Measurements from ENCODE around the gene LPAR3.

Gene LPAR3

DNA sequence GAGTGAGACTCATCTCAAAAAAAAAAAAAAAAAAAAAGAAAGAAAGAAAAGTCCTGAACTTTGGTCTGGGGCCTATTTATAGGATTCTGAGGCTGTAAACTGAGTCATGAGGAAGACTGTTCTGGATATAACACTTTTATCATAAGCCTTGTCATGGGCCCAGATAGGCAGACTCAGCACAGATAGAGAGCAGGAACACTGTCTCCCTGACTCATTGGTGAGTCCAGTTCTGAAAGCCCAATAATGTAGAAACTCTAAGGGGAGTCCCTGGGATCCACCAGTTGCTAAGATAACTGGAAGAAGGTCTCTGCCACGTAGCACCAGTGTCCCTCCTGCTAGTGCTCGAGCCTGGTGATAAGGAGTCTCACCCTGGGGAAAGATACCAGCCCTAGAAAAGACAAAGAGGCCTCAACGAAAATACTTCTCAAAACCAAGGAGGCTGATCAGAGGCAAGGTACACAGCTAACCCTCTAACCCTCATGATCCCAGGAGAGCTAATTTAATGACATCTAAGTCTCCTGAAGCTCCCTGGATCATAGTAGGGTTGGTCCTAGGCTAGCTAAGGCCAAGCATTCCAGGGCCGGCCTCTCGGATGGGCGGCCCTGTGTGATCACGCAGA, 43.5 kb downstream of the LPAR3 start:
- FAIRE-seq = no peak
- no peak for TF ChIP-seq POLR2A (IDR thresholded peaks at IDR 0.05; ENCODE audit: low read depth, low read length)
- no peak for TF ChIP-seq POU2F2 (IDR thresholded peaks at IDR 0.05; ENCODE audit: low read depth, low read length)
- no peak for TF ChIP-seq SPI1 (IDR thresholded peaks at IDR 0.05; ENCODE audit: low read depth, low read length)
- no peak for TF ChIP-seq TAF1 (IDR thresholded peaks at IDR 0.05; ENCODE audit: low read depth, low read length)
- no peak for TF ChIP-seq PAX5 (IDR thresholded peaks at IDR 0.05; ENCODE audit: insufficient read depth, low read length, severe bottlenecking)
- no peak for TF ChIP-seq POLR2AphosphoS5 (IDR thresholded peaks at IDR 0.05; ENCODE audit: low read depth, low read length)

DNA sequence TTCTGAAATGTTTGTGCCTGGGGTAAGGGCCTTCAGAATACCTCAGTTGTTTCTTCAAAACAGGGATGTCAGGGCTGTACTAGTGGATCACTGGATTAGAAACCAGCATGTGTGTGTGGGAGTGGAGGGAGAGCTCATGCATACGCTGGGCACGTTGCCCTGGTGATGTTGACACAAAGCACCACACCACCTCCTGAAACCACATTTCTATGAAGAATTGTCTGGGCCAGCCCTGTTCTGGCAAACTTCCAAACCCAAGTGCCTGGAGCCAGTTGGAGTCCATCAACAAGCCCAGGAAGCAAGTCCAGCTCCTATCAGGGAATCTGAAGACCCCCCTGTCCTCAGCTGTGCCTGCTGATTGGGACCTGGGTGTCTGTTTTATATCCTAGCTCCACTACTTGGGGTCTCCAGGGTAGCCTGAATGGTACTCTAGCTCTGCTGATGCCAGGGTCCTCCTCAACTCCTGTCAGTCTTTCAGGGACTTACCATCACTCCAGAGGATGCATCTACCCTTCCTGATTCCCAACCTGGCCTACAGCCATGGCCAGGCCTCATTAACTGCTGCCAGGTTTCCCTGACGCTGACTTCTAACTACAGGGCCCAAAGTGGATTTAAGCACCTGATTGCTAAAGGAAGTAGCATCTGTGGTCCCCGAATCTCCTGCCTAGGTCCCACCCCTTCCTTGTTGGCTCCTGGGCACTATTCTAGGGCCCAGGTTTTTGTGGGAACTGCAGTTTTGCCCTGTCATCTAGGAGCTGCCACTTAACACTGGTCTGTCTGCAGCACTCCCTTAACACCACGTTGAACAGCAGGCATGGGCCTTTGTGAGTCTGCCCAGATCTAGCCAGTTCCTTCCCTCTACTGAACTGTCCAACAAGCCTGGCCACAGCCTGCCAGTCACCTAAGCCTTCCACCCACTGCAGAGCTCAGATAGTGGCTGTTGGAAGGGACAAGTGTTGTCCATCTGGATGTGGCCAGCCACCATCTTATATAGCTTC, 45.5 kb downstream of the LPAR3 start:
- TF ChIP-seq POU2F2 (IDR thresholded peaks at IDR 0.05; ENCODE audit: low read depth, low read length) = peak; percentile 51; the same call in 1 of the 2 replicates
- TF ChIP-seq POLR2AphosphoS5 (IDR thresholded peaks at IDR 0.05; ENCODE audit: low read depth, low read length) = no peak
- no peak for FAIRE-seq

More for the DNA sequence above, 43.5 kb downstream of the LPAR3 start:
- no peak for DNase-seq (ENCODE audit: insufficient read length, low spot score)

DNA sequence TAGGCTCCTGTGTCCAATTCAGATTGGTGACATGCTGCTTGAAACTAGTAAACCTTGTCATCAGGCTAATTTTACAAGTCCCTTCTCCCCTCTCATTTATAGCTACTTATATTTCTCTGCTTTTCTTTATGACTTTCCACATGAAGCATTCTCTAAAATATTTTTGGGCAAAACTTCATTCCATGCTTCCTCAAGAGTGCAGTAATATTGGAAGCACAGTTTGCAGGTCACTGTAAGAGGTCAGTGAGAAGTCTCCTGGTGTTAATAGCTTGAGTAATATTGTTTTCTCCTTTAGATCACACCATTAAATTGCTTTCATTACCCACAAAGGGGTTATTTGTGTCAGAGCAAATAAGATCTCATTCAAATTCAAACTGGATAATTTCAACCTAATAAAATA, 46.6 kb downstream of the LPAR3 start:
- no peak for DNase-seq (ENCODE audit: insufficient read length, low spot score)
- no peak for TF ChIP-seq POLR2A (IDR thresholded peaks at IDR 0.05; ENCODE audit: low read depth, low read length)
- no peak for TF ChIP-seq TAF1 (IDR thresholded peaks at IDR 0.05; ENCODE audit: low read depth, low read length)
- TF ChIP-seq PAX5 (IDR thresholded peaks at IDR 0.05; ENCODE audit: insufficient read depth, low read length, severe bottlenecking) = no peak
- no peak for TF ChIP-seq POU2F2 (IDR thresholded peaks at IDR 0.05; ENCODE audit: low read depth, low read length)
- no peak for TF ChIP-seq POLR2AphosphoS5 (IDR thresholded peaks at IDR 0.05; ENCODE audit: low read depth, low read length)
- TF ChIP-seq SPI1 (IDR thresholded peaks at IDR 0.05; ENCODE audit: low read depth, low read length) = no peak
- no peak for FAIRE-seq

More for the DNA sequence above, 45.5 kb downstream of the LPAR3 start:
- DNase-seq (ENCODE audit: insufficient read length, low spot score) = no peak

DNA sequence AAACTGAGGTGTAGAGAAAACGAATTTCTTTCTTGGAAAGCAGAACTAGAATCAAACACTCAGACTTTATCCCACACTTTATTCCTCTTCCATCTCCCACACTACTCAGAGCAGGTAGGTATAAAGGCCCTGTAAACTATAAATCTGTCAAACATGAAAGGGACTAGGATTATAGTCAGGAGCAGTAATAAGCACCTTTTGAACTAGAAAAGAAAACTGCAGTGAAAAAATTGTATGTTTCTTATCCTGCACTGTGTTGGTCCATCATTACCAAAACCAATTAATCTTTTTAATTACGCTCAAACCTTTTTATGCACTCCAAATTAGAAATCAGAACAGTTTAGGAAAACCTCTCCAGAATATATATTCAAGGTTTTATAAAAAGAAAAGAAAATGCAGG, 47.6 kb downstream of the LPAR3 start:
- TF ChIP-seq TAF1 (IDR thresholded peaks at IDR 0.05; ENCODE audit: low read depth, low read length) = no peak
- no peak for TF ChIP-seq PAX5 (IDR thresholded peaks at IDR 0.05; ENCODE audit: insufficient read depth, low read length, severe bottlenecking)
- no peak for TF ChIP-seq POLR2A (IDR thresholded peaks at IDR 0.05; ENCODE audit: low read depth, low read length)
- no peak for TF ChIP-seq POU2F2 (IDR thresholded peaks at IDR 0.05; ENCODE audit: low read depth, low read length)
- no peak for TF ChIP-seq POLR2AphosphoS5 (IDR thresholded peaks at IDR 0.05; ENCODE audit: low read depth, low read length)
- no peak for TF ChIP-seq SPI1 (IDR thresholded peaks at IDR 0.05; ENCODE audit: low read depth, low read length)
- no peak for FAIRE-seq

DNA sequence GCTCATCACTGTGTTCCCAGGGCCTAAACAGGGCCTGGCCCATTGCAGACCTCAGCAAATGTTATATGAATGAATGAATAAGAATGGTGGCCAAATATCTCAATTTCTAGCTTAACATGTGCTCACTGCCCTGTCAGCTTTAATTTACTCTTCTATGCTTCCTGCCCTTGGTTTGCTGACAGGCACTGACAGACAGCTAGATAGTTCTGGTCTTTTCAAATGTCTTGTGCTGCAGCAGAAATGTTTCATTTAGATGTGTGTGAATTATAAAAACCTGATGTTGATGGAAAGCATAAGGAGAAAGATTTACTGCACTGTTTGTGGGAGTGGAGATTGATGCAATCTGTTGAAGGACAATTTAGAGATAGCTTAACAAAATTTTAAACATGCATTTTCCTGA, 48.9 kb downstream of the LPAR3 start:
- no peak for TF ChIP-seq TAF1 (IDR thresholded peaks at IDR 0.05; ENCODE audit: low read depth, low read length)
- no peak for DNase-seq (ENCODE audit: insufficient read length, low spot score)
- no peak for FAIRE-seq

More for the DNA sequence above, 47.6 kb downstream of the LPAR3 start:
- no peak for DNase-seq (ENCODE audit: insufficient read length, low spot score)

DNA sequence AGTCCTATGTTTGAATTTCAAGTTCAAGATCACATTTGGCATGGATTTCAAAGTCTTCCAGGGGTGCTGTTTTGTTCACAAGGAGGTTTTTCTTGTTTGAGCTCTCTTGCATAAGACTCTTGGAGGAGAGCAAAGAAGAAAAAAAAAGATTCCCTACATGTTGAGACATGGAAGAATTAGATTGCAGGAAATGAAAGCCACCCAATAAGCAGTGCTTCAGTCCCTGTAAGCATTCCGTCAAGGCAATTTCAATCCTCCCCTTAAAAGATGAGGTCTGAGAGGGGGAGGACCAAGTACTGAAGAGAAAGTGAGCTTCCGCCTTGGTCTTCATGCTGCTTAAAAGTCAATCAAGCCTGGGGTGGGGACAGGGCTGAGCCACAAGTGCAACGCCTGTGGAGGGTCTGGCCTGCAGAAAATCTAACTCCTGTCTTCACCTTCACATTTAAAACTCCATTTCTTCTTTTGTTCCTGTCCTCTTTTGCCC, 50.2 kb downstream of the LPAR3 start:
- DNase-seq (ENCODE audit: insufficient read length, low spot score) = no peak
- TF ChIP-seq PAX5 (IDR thresholded peaks at IDR 0.05; ENCODE audit: insufficient read depth, low read length, severe bottlenecking) (no peak), POLR2A (IDR thresholded peaks at IDR 0.05; ENCODE audit: low read depth, low read length) (no peak), TAF1 (IDR thresholded peaks at IDR 0.05; ENCODE audit: low read depth, low read length) (no peak)
- no peak for FAIRE-seq

DNA sequence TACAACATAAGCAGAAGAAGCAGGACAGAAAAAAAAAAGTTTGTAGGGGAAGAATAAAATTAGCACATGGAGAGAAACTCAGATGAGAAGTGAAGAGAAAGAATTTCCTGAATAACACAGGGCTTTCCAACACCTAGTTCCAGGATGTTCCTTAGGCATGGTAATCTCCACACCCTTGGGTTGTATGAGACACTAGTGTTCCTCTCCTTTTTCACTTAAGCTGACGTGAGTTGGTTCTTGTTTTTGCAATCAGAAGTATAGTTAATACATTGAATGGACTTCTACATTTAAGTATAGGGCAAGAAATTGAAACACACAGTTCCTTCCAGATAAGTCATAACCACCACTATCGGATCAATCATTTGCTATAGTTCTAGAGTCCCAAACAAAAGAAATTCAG, 51.0 kb downstream of the LPAR3 start:
- TF ChIP-seq POU2F2 (IDR thresholded peaks at IDR 0.05; ENCODE audit: low read depth, low read length) (no peak), POLR2AphosphoS5 (IDR thresholded peaks at IDR 0.05; ENCODE audit: low read depth, low read length) (no peak), TAF1 (IDR thresholded peaks at IDR 0.05; ENCODE audit: low read depth, low read length) (no peak), SPI1 (IDR thresholded peaks at IDR 0.05; ENCODE audit: low read depth, low read length) (no peak), POLR2A (IDR thresholded peaks at IDR 0.05; ENCODE audit: low read depth, low read length) (no peak), PAX5 (IDR thresholded peaks at IDR 0.05; ENCODE audit: insufficient read depth, low read length, severe bottlenecking) (no peak)
- DNase-seq (ENCODE audit: insufficient read length, low spot score) (no peak), FAIRE-seq (no peak)

DNA sequence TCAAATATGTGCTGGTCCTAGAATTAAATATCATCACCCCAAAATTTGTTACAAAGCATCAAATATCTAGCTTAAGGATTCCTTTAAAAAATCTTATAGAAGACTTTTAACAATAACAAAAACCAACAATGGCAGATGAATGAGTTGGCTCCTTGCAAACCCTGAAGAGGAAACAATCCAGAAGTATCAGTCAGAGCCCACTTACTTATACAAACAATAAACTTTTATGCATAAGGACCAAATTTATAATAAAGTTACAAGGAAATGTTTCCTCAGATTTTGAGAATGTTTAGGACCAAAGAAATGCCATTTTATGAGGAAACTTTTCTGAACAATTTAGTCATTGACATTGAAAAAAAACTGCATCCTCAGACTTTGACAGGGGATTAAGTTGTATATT, 52.7 kb downstream of the LPAR3 start:
- FAIRE-seq (no peak), DNase-seq (ENCODE audit: insufficient read length, low spot score) (no peak)
- TF ChIP-seq TAF1 (IDR thresholded peaks at IDR 0.05; ENCODE audit: low read depth, low read length) = no peak
- no peak for TF ChIP-seq POLR2A (IDR thresholded peaks at IDR 0.05; ENCODE audit: low read depth, low read length)
- TF ChIP-seq SPI1 (IDR thresholded peaks at IDR 0.05; ENCODE audit: low read depth, low read length) = no peak
- no peak for TF ChIP-seq POLR2AphosphoS5 (IDR thresholded peaks at IDR 0.05; ENCODE audit: low read depth, low read length)
- TF ChIP-seq PAX5 (IDR thresholded peaks at IDR 0.05; ENCODE audit: insufficient read depth, low read length, severe bottlenecking) = no peak
- no peak for TF ChIP-seq POU2F2 (IDR thresholded peaks at IDR 0.05; ENCODE audit: low read depth, low read length)

DNA sequence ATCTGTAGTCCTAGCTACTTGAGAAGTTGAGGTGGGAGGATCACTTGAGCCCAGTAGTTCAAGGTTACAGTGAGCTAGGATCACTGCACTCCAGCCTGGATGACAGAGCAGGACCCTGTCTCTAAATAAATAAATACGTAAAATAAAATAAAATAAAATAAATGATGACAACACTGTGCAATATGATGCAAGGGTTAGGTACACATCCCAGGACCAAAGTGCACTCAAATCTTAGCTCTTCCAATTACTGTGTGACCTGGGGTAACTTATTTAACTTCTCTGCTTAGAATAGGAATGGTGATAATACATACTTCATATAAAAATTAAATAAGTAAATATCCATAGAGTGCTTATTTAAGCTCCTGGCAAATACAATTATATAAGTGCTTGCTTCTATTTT, 53.5 kb downstream of the LPAR3 start:
- no peak for FAIRE-seq
- TF ChIP-seq TAF1 (IDR thresholded peaks at IDR 0.05; ENCODE audit: low read depth, low read length) = no peak
- no peak for TF ChIP-seq POLR2AphosphoS5 (IDR thresholded peaks at IDR 0.05; ENCODE audit: low read depth, low read length)
- no peak for TF ChIP-seq POLR2A (IDR thresholded peaks at IDR 0.05; ENCODE audit: low read depth, low read length)
- no peak for TF ChIP-seq POU2F2 (IDR thresholded peaks at IDR 0.05; ENCODE audit: low read depth, low read length)
- no peak for TF ChIP-seq SPI1 (IDR thresholded peaks at IDR 0.05; ENCODE audit: low read depth, low read length)
- TF ChIP-seq PAX5 (IDR thresholded peaks at IDR 0.05; ENCODE audit: insufficient read depth, low read length, severe bottlenecking) = no peak

More for the DNA sequence above, 53.5 kb downstream of the LPAR3 start:
- DNase-seq (ENCODE audit: insufficient read length, low spot score) = no peak

All from GM12891 (cell line).